ENCODE results near the gene PLCG2. TPM values are rescaled to one million over a fixed set of nuclear protein-coding genes. Genes with fewer than 3 reads are reported as not detected.

The PLCG2 gene
- total RNA-seq, 1 donor: 0.43 TPM

DNA sequence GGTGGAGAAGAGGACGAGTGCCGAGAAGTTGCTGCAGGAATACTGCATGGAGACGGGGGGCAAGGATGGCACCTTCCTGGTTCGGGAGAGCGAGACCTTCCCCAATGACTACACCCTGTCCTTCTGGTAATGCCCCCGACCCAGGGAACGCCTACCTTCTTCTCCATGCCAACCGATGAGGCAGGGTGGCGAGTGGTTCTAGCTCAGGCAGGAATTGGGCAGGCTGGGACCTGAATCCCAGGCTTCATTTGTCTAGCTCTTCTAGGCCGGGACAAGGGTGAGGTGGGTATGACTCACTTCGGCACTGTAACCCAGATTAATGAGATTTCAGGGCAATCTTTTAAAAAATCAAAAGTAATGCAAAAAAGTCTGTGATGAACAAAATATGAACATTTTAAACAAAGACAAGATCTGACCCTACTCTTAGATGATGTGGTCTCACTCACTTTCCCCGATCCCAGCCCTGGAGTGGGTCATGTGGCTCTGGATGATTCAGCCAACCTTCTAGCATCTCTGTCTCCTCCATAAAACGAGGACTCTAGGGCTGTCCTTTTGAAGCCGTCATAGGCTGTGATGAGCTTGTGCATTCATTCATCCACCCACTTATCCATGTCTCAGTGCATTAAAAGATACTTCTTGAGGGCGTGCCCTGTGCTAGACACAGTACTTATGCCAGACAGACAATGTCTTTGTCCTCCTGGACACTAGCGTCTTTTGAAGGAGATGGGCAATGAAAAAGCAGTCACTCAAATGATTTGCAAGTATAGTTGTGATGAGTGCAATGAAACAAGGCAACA lies 129.6 kb downstream of the PLCG2 start:
- no peak for DNase-seq (ENCODE audit: low read depth)
- TF ChIP-seq, protein P1, sequence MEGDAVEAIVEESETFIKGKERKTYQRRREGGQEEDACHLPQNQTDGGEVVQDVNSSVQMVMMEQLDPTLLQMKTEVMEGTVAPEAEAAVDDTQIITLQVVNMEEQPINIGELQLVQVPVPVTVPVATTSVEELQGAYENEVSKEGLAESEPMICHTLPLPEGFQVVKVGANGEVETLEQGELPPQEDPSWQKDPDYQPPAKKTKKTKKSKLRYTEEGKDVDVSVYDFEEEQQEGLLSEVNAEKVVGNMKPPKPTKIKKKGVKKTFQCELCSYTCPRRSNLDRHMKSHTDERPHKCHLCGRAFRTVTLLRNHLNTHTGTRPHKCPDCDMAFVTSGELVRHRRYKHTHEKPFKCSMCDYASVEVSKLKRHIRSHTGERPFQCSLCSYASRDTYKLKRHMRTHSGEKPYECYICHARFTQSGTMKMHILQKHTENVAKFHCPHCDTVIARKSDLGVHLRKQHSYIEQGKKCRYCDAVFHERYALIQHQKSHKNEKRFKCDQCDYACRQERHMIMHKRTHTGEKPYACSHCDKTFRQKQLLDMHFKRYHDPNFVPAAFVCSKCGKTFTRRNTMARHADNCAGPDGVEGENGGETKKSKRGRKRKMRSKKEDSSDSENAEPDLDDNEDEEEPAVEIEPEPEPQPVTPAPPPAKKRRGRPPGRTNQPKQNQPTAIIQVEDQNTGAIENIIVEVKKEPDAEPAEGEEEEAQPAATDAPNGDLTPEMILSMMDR (IDR thresholded peaks at IDR 0.05; ENCODE audit: insufficient read depth, low read depth, low read length): no peak
- no peak overlapping the region for H3K4me3 ChIP-seq (ENCODE audit: low read depth, low read length)

DNA sequence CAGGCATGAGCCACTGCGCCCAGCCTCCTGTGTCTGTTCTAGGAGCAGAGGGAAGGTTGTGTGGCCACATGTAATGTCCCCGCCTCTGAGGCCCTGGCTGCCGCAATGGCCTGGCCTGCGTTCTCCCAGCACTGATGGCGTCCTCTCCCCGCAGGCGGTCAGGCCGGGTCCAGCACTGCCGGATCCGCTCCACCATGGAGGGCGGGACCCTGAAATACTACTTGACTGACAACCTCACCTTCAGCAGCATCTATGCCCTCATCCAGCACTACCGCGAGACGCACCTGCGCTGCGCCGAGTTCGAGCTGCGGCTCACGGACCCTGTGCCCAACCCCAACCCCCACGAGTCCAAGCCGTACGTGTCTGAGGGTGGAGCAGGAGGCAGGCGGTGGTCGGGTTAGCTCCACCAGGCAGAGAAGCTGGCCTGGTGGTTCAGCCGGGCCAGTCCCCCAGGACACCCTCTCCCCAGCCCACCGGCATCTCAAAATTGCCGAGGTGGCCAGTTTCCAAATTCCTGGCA lies 131.3 kb downstream of the PLCG2 start:
- TF ChIP-seq, protein P1 (IDR thresholded peaks at IDR 0.05; ENCODE audit: insufficient read depth, low read depth, low read length): no peak
- no peak for DNase-seq (ENCODE audit: low read depth)
- no peak overlapping the region for H3K4me3 ChIP-seq (ENCODE audit: low read depth, low read length)

DNA sequence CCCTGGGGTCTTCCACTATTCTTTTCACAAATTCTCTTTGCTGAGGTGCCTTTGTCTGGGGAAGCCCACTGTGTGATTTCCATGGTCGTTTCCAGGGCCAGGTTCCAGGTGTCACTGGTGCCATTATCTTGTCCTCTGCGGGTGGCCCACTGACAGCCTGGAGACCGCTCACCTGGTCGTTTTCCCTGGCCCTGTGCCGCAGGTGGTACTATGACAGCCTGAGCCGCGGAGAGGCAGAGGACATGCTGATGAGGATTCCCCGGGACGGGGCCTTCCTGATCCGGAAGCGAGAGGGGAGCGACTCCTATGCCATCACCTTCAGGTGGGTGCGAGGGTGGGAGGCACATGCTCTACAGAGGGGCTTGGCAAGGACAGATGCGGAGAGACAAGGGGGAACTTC lies 133.3 kb downstream of the PLCG2 start:
- no peak overlapping the region for H3K4me3 ChIP-seq (ENCODE audit: low read depth, low read length)
- TF ChIP-seq, protein P1 (IDR thresholded peaks at IDR 0.05; ENCODE audit: insufficient read depth, low read depth, low read length): no peak
- no peak for DNase-seq (ENCODE audit: low read depth)

DNA sequence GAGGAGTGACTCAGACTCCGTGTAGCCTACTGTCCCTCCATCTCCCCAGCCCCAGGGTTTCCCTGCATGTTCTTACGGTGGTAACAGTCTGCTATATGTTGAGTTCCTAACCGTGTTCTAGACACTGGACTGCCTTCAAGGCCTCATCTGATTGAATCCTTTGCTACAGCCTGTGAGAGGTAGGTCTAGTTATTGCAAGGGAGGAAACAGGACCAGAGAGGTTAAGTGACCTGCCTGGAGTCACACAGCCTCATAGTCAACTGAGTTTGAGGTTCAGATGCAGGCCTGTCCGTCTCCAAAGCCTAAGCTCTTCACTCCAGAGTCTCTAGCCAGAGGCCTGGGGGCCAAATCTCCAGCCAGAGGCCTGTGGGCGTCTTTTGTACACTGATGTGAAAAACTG lies 134.1 kb downstream of the PLCG2 start:
- TF ChIP-seq, protein P1 (IDR thresholded peaks at IDR 0.05; ENCODE audit: insufficient read depth, low read depth, low read length): no peak
- no peak overlapping the region for H3K4me3 ChIP-seq (ENCODE audit: low read depth, low read length)
- no peak for DNase-seq (ENCODE audit: low read depth)

DNA sequence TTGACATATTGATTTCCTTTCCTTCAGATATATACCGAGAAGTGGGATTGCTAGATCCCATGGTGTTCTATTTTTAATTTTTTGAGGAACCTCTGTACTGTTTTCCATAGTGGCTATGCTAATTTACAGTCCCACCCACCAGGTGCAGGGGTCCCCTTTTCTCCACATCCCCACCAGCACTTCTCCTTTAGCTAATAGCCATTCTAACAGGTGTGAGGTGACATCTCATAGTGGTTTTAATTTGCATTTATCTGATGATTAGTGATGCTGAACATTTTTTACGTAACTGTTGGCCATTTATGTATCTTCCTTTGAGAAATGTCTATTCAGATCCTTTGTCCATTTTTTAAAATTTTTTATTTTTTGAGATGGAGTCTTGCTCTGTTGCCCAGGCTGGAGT lies 138.3 kb downstream of the PLCG2 start:
- no peak overlapping the region for H3K4me3 ChIP-seq (ENCODE audit: low read depth, low read length)
- TF ChIP-seq, protein P1 (IDR thresholded peaks at IDR 0.05; ENCODE audit: insufficient read depth, low read depth, low read length): no peak
- no peak for DNase-seq (ENCODE audit: low read depth)

DNA sequence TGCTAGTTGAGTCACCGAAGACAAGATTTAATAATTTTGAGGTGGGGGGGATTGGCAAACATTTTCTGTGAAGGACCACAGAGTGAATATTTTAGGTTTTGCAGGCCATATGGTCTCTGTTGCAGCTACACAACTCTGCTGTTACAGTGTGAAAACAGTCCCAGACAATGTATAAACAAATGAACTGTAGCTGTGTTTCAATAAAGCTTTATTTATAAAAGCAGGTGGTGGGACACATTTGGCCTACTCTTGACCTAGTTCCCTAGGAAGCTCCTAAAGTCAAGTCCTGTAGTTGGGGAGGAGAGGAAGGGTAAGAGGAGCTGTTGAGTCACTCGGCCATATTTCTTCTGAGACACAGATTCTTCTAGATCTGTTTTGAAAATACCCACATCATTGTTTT lies 139.8 kb downstream of the PLCG2 start:
- no peak overlapping the region for H3K4me3 ChIP-seq (ENCODE audit: low read depth, low read length)
- TF ChIP-seq, protein P1 (IDR thresholded peaks at IDR 0.05; ENCODE audit: insufficient read depth, low read depth, low read length): no peak
- no peak for DNase-seq (ENCODE audit: low read depth)

Data from fibroblast of villous mesenchyme (primary cell).